ENCODE measurements around the gene SFI1.
"Not testable (repeated sequence)": the region's sequence is repeated elsewhere in the genome, so short reads cannot be mapped to it uniquely, and the experiment has no call there.

The SFI1 gene

DNA sequence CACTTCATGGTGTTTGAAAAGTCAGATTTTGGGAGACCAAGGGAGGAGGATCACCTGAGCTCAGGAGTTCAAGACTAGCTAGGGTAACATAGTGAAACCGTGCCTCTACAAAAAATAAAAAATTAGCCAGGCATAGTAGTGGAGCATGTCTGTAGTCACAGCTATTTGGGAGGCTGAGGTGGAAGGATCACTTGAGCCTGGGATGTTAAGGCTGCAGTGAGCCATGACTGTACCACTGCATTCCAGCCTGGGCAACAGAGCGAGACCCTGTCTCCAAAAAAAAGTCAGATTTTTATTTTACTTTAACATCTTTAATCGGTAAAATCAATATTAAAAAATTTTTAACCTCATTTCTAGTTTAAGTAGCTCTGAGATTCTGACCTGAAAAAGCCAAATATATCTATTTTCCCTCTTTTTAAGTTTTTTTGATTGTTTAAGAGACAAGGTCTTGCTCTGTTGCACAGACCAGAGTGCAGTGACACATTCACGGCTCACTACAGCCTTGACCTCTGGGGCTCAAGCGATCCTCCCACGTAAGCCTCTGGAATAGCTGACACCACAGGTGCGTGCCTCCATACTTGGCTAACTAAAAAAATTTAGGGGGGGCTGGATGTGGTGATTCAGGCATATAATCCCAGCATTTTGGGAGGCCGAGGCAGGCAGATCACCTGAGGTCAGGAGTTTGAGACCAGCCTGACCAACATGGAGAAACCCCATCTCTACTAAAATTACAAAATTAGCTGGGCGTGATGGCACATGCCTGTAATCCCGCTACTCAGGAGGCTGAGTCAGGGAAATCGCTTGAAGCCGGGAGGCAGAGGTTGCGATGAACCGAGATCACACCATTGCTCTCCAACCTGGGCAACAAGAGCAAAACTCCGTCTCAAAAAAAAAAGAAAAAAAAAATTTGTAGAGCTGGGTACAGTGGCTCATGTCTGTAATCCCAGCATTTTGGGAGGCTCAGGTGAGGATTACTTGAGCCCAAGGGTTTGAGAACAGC lies 48.4 kb downstream of the SFI1 start:
- DNase-seq (ENCODE audit: low spot score), result no peak

- no peak for DNase-seq (ENCODE audit: low spot score)
These were observed 54.6 kb downstream of the SFI1 start for GRCh38 chr22:31550871-31551370.

GRCh38 chr22:31556627-31557203 lies 60.4 kb downstream of the SFI1 start:
- peak; percentile 37 for DNase-seq (ENCODE audit: low spot score)

DNA sequence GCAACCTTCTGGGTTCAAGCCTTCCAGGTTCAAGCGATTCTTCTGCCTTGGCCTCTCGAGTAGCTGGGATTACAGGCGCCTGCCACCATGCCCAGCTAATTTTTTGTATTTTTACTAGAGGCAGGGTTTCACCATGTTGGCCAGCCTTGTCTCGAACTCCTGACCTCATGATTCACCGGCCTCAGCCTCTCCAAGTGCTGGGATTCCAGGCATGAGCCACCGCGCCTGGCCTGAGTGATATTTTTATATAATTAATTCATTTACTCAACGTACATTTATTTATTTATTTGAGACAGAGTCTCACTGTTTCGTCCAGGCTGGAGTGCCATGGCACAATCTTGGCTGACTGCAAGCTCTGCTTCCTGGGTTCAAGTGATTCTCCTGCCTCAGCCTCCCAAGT lies 62.2 kb downstream of the SFI1 start:
- DNase-seq (ENCODE audit: low spot score), result not testable (repeated sequence)

- peak; percentile 68 for DNase-seq (ENCODE audit: low spot score)
These were observed 65.0 kb downstream of the SFI1 start for GRCh38 chr22:31561238-31561887.

GRCh38 chr22:31561970-31562369 lies 65.6 kb downstream of the SFI1 start:
- no peak for DNase-seq (ENCODE audit: low spot score)

DNA sequence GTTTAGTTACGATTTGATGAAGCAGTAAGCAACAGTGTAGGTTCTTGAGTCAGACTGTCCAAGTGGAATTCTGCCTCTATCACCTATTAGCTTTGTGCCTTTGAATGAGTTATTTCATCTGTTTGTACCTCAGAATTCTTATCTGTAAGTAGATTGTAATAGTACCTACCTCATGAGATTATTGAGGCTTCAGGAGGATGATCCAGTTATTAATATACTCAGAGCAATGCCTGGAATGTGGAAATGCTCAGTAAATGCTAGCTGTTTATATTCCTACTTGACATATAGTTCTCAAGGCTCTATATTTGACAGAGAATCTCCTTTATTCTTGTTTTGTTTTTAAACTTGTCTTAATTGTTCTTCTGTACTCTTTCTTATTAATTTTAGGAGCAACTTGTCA lies 70.1 kb downstream of the SFI1 start:
- no peak for DNase-seq (ENCODE audit: low spot score)

GRCh38 chr22:31567196-31567595 lies 70.9 kb downstream of the SFI1 start:
- no peak for DNase-seq (ENCODE audit: low spot score)

DNA sequence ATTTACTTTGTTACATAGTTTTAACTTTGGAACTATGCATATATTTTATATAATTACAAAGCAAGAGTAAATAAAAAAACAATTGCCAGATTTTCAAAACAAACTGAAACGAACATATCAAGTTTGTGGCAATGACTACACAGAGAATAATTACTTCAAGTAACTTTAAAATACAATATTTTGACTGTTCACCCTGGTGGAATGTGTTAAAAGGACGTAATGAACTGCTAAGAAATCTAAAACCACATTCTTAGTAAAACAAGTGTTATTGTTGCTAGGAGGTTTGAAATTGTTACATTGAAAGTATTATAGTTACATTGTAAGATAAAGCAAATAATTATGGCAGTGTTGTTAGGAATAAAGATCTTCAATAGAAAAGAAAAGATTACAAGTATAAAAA lies 71.4 kb downstream of the SFI1 start:
- no peak for DNase-seq (ENCODE audit: low spot score)

DNA sequence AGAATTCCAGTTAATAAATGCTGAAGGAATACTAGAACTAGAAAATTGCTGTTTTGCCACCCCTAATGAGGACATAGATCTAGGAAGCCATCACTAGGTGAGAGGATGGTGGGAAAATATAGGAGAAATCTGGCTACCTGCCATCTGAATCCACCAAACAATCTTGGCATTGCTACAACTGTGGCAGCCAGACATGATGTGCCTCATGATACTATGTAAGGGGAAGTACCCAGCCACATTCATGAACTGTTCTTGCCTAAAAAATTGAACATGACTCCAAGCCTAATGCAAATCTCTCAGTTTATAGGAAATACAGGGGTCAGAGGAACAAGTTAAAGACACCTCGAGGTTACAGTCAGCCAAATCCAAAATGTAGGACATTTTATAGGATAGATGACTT lies 72.8 kb downstream of the SFI1 start:
- DNase-seq (ENCODE audit: low spot score), result no peak

DNA sequence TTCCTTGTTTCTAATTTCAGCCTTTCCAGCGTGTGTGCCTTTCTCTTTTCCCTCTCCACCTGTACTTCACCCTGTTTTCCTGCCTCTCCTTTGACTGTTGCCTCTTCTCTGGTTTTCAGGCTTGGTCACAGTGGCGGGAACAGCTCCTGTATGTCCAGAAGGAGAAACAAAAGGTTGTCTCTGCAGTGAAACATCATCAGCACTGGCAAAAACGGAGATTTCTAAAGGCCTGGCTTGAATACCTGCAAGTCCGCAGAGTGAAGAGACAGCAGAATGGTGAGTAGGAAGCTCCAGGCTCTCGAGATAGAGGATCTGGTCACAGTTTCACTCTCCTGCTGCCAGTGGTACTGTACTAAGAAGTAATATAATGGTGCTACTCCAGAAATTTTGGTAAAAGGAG lies 76.6 kb downstream of the SFI1 start:
- DNase-seq (ENCODE audit: low spot score), result no peak

DNA sequence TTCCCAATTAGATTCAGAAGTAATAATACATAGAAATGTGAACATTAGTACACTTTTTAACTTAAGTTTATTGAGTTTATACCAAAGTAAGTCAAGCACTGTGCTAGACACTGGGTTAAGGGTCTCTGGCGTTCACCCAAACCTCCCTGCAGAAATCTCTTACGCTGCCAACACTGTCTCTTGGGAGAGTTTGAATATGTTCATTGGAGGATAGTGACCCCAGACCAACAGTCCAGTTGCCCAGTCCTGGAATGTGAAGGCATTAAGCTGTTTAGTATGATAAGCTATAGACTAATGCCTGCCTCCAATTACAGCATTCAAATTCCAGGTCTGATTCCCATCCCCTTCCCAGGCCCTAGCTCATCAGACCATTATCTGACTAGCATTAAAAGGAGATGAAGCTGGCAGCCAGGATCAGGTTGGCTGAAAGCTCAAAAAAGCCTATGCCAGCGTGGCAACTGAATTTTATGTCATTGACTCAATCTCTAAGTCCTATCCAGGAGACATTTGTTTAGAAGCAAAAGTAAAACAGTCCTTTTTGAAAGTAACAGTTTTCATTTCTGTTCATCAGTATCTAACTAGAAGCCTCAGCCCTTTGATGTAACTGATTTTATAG lies 77.8 kb downstream of the SFI1 start:
- DNase-seq (ENCODE audit: low spot score), result no peak

DNA sequence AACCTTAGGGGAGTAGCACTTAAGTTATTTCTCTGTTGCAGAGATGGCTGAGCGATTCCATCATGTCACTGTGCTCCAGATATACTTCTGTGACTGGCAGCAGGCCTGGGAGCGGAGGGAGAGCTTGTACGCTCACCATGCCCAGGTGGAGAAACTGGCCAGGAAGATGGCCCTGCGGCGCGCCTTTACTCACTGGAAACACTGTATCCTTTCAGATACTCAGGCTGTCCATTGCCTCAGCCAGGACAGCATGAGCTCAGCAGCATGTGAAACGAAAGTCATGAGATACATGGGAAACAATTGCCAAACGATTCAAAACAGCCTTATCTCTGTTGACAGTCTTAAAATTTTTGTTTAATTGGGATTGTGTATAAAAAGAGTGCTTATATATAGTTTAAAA lies 78.9 kb downstream of the SFI1 start:
- no peak for DNase-seq (ENCODE audit: low spot score)

- DNase-seq (ENCODE audit: low spot score), result no peak
These were observed 81.4 kb downstream of the SFI1 start for GRCh38 chr22:31577711-31578110.

DNA sequence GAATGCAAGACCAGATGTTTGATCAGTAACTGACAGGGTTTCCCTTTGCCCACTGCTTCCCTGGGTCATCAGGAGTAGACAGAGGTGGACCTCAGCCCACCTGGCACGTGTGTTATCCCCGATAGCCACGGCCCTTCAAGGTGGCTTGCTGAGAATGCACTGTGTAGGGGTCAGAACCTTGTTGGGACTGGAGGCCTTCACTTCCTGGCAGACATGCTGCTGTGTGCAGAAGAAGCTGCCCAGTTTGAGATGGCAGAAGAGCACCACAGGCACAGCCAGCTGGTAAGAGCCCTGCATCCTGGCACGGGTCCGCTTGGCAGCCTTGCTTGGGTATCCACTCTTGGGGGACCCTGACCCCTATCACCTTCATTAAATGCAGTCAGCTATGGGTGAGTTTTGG lies 81.8 kb downstream of the SFI1 start:
- DNase-seq (ENCODE audit: low spot score), result no peak

DNA sequence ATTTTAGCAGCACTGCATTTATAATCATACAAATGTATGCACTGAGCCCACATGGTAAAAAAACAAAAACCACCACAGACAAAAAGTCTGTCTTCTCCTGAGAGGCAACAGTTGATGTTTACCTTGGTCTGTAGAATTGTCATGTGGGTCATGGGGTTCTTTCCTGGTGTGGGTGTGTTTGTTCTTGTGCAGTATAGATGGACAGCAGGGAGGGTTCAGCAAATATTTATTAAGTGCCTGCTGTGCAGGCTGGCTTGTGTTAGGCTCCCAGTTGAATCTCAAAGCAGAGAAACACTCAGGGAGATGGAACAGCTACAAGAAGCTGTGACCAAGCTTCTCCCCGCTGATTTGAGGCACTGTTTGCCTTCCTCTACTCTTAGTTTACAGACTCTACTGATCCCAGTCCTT lies 83.5 kb downstream of the SFI1 start:
- DNase-seq (ENCODE audit: low spot score), result peak; percentile 57

- DNase-seq (ENCODE audit: low spot score), result no peak
These were observed 87.6 kb downstream of the SFI1 start for GRCh38 chr22:31583861-31584485.

DNA sequence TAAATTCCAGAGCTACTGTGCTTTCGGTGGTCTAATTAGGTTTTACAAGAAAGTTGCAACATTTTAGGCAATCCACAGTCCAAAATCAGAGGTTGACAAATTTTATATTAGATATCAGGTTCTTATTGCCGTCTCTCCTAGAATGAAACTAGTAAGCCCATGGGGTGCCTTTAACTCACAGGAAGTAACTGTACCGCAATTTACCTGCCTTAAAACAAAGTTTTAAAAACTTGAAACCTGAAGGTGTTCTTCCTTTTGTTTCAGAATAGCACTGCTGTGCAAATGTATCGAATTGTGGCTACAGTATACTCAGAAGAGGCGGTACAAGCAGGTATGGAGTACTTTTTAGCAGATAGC lies 88.4 kb downstream of the SFI1 start:
- no peak for DNase-seq (ENCODE audit: low spot score)

- DNase-seq (ENCODE audit: low spot score), result no peak
These were observed 89.0 kb downstream of the SFI1 start for GRCh38 chr22:31585161-31585859.

- DNase-seq (ENCODE audit: low spot score), result no peak
These were observed 90.0 kb downstream of the SFI1 start for GRCh38 chr22:31586137-31586920.

Measured in HuH-7.5 (cell line).